Stimulated activated CD4-positive, alpha-beta T cell treated with anti-CD3 and anti-CD28 coated beads, Interleukin-4, amount 100 ng/mL, for 24 hours (primary cell): ENCODE measurements around the gene C1QB.
"Not testable (repeated sequence)": the region's sequence is repeated elsewhere in the genome, so short reads cannot be mapped to it uniquely, and the experiment has no call there.

Source experiments
- DNase-seq: peaks from one replicate; pipeline ENCODE4 v3.0.0-alpha.2; 2020

Gene C1QB

DNA sequence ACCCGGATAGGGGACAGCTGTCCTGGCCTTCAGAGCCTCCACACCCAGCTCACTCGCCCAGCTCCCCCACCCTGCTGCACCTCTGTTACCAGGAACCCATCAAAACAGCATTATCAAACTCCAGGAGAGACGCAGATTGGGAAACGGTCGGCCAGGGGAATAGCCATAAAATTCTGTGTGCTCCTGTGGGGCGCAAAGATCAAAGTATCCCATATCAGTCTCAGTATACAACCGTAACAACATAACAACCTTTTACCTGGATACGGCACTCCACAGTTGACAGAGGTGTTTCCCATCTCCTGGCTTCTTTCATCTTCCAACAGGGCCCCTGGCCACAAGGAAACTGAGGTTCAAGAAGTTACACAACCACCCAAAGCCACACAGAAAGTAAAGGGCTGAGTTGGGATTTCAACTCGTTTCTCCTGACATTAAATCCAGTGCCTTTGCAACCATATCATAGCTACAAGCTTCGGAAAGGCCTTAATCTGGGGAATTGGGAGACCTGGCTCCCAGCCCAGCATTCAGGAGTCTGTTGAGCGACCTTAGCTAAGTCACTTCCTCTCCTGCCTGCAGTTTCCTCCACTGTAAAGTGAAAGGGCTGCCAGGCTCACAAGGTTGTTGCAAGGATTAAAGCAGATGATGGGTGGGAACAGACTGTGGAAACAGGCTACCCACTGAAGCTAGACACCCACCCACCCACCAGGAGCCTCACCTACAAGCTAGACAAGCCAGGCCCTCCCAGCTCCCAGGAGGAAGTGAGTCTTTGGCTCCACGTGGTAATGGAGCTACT is 49.5 kb downstream of the C1QB start:
- no peak for DNase-seq

GRCh38 chr1:22704440-22705067 is 51.5 kb downstream of the C1QB start:
- peak; percentile 86 for DNase-seq

- no peak for DNase-seq
Observed at GRCh38 chr1:22705586-22705985, 52.5 kb downstream of the C1QB start.

DNA sequence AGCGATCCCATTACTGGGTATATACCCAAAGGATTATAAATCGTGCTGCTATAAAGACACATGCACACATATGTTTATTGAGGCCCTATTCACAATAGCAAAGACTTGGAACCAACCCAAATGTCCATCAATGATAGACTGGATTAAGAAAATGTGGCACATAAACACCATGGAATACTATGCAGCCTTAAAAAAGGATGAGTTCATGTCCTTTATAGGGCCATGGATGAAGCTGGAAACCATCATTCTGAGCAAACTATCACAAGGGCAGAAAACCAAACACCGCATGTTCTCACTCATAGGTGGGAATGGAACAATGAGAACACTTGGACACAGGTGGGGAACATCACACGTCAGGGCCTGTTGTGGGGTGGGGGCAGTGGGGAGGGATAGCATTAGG is 53.1 kb downstream of the C1QB start:
- not testable (repeated sequence) for DNase-seq

GRCh38 chr1:22708777-22709176 is 55.7 kb downstream of the C1QB start:
- no peak for DNase-seq

- no peak for DNase-seq
Observed at GRCh38 chr1:22709227-22709626, 56.2 kb downstream of the C1QB start.

GRCh38 chr1:22709891-22710700 is 57.1 kb downstream of the C1QB start:
- peak; percentile 19 for DNase-seq

DNA sequence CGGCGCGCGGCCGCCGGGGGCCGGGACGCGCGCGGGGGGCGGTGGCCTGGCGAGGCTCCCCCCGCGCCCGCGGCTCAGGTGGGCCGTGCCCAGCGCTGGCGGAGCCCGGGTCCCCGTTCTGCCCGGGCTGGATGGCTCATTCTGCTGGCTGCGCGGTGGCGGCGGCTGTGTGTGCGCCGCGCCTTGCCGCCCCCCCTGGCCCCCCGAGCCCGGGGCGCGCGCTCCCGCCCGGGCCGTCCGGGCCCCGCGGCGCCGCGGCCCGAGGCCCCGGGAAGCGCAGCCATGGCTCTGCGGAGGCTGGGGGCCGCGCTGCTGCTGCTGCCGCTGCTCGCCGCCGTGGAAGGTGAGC is 57.6 kb downstream of the C1QB start, which contains the start of gene EPHB2:
TSS of gene EPHB2 (plus strand) at position 139 of the 349 bp plus-strand sequence. CDS start at position 283, 144 bp downstream.
- peak; percentile 20 for DNase-seq

DNA sequence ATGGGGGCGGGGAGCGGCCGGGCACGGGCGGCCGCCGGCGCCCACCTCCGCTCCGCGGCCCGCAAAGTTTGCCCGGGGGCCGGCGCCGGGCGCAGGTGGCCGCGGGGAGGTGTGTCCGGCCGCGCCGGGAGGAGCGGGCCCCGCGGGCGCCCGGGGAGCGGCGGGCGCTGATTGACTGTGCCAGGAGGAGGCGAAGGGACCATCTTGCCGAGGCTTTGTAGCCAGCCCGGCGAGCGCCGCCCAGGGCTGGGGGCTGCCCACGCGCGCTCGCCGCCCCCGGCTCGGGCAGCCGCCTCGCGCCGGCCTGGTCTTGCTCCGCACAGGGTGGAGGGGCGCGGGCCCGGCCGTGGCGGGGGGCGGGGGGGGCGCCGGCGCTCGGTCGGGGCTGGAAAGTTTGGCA is 58.0 kb downstream of the C1QB start:
- DNase-seq: no peak
